Measurements from ENCODE around the gene ADAMTSL1.

GRCh38 chr9:18745710-18746109 lies 271.8 kb downstream of the ADAMTSL1 start:
- TF ChIP-seq POLR2A (IDR thresholded peaks at IDR 0.05; ENCODE audit: low read depth, low read length) (no peak), EZH2 (IDR thresholded peaks at IDR 0.05; ENCODE audit: borderline replicate concordance, low read depth, low read length, severe bottlenecking) (no peak), CTCF (IDR thresholded peaks at IDR 0.05; ENCODE audit: extremely low read depth in 1 of 2, insufficient read depth in 1 of 2, low read depth in 1 of 2, low read length in 2 of 2) (no peak), POLR2AphosphoS5 (IDR thresholded peaks at IDR 0.05; ENCODE audit: insufficient read depth, low read depth, low read length) (no peak)
